ENCODE measurements around the gene PRDM16. TPM values are rescaled to one million over a fixed set of nuclear protein-coding genes. Genes with fewer than 3 reads are reported as not detected.

The PRDM16 gene
- total and polyA plus RNA-seq, 2 of the 4 experiments (the other 2 are of a cell fraction): 0.02 TPM; not detected in 1

DNA sequence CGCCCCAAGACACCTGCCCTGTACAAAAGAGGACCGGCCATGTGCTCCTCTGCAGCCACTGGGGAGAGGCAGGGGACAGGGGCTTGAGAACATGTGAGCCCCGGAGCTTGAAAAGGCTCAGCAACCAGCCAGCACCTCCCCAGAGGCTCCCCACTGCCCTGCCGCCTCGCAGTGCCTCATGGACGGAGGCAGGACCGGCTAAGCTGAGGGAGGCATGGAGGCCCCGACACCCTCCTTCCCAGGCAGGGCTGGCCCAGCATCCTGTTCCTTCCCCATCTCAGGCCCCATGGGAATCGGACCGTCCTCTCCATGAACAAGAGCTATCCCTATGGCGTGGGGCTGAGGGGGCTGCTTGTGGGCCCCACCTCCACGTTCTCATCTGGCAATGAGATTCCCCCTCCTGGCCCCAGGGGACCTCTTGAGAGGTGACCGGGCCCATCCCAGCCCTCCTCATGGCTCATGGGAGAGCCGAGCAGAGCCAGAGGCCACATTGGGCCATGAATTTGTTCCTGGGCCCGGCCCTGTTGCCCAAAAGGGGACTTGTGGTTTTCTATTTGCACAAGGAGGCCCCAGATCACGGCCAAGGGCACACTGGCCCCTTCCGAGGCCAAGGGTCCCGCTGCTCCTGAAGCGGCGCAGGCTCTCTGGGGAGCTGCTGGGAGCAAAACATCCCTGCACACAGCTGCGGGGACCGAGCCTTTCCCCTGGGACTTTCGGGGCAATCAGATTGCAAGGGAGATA, 320.3 kb downstream of the PRDM16 start:
- Histone ChIP-seq H2AFZ (replicated peaks; ENCODE audit: low read length, poor library complexity) (no peak overlapping the region), H4K91ac (ENCODE audit: insufficient read depth, low read depth, low read length) (no peak overlapping the region), H3K27ac (ENCODE audit: insufficient read depth, low read length) (no peak overlapping the region), H4K8ac (ENCODE audit: low read depth in 2 of 2, low read length in 2 of 2) (no peak overlapping the region), H2BK20ac (ENCODE audit: low read depth, low read length) (no peak overlapping the region), H3K14ac (replicated peaks; ENCODE audit: low read depth, low read length) (no peak overlapping the region), H3K4me1 (ENCODE audit: control insufficient read depth, insufficient read depth, low read length) (peaks cover 5% of the 10 kb centered on the region; the same call in 1 of the 2 replicates), H2BK15ac (ENCODE audit: low read depth, low read length) (no peak overlapping the region), H3K9me3 (ENCODE audit: control insufficient read depth, insufficient read depth, low read length) (no peaks in the 10 kb centered on the region), H2AK5ac (ENCODE audit: low read depth, low read length) (no peak overlapping the region), H2AK9ac (replicated peaks; ENCODE audit: low read depth, low read length, poor library complexity) (no peak overlapping the region), H3K4me3 (ENCODE audit: insufficient read depth, low read depth, low read length) (no peak overlapping the region), H3K23ac (ENCODE audit: low read depth, low read length) (no peak overlapping the region), H3K18ac (ENCODE audit: low read depth, low read length) (no peak overlapping the region), H3K56ac (ENCODE audit: extremely low read depth, insufficient read depth, low read length) (no peak overlapping the region), H4K5ac (ENCODE audit: low read depth, low read length) (no peak overlapping the region), H3K4ac (ENCODE audit: low read depth, low read length) (no peak overlapping the region), H3K36me3 (ENCODE audit: control insufficient read depth, insufficient read depth, low read length) (no peaks in the 10 kb centered on the region), H3K4me2 (ENCODE audit: low read depth, low read length) (no peak overlapping the region), H3K79me1 (ENCODE audit: low read depth in 1 of 2, low read length in 2 of 2) (no peaks in the 10 kb centered on the region), H2BK120ac (ENCODE audit: low read depth, low read length) (no peak overlapping the region), H3K9ac (ENCODE audit: low read depth, low read length) (no peak overlapping the region), H2BK5ac (ENCODE audit: low read depth, low read length, poor library complexity, severe bottlenecking) (no peak overlapping the region), H4K20me1 (ENCODE audit: insufficient read depth, low read length) (no peaks in the 10 kb centered on the region), H3K27me3 (ENCODE audit: control insufficient read depth, insufficient read depth, low read length) (peaks cover 49% of the 10 kb centered on the region), H3K9me1 (ENCODE audit: insufficient read depth, low read length) (no peaks in the 10 kb centered on the region)
- ChIA-PET POLR2A (ENCODE audit: unreplicated experiment) (no interaction called here), CTCF (no interaction called here)
- 62% methylated on average over 8 of the region's 23 CpGs; no CpG with 5 or more reads in 1 of the 2 experiments for WGBS, 2 experiments (ENCODE audit: extremely low coverage in 2 of 2, insufficient read length in 1 of 2)
- intact Hi-C loops (cut with micrococcal nuclease): no loop called here
- dilution Hi-C loops (cut with HindIII; ENCODE audit: low sequenced_read_pairs, unreplicated experiment): no loop called here
- ATAC-seq (ENCODE audit: low read depth) (no peak), DNase-seq (no peak)
- BruUV-seq (replicated peaks): no TSS peak
- no peak for TF ChIP-seq BHLHE40 (IDR thresholded peaks at IDR 0.05; ENCODE audit: low read depth, low read length)
- TF ChIP-seq FOS (IDR thresholded peaks at IDR 0.05; ENCODE audit: low read depth, low read length): no peak
- TF ChIP-seq POLR2A (IDR thresholded peaks at IDR 0.05; ENCODE audit: low read depth, low read length): no peak
- TF ChIP-seq, protein P1, sequence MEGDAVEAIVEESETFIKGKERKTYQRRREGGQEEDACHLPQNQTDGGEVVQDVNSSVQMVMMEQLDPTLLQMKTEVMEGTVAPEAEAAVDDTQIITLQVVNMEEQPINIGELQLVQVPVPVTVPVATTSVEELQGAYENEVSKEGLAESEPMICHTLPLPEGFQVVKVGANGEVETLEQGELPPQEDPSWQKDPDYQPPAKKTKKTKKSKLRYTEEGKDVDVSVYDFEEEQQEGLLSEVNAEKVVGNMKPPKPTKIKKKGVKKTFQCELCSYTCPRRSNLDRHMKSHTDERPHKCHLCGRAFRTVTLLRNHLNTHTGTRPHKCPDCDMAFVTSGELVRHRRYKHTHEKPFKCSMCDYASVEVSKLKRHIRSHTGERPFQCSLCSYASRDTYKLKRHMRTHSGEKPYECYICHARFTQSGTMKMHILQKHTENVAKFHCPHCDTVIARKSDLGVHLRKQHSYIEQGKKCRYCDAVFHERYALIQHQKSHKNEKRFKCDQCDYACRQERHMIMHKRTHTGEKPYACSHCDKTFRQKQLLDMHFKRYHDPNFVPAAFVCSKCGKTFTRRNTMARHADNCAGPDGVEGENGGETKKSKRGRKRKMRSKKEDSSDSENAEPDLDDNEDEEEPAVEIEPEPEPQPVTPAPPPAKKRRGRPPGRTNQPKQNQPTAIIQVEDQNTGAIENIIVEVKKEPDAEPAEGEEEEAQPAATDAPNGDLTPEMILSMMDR (conservative IDR thresholded peaks at IDR 0.05; ENCODE audit: low read depth, low read length): no peak
- TF ChIP-seq, protein P2, sequence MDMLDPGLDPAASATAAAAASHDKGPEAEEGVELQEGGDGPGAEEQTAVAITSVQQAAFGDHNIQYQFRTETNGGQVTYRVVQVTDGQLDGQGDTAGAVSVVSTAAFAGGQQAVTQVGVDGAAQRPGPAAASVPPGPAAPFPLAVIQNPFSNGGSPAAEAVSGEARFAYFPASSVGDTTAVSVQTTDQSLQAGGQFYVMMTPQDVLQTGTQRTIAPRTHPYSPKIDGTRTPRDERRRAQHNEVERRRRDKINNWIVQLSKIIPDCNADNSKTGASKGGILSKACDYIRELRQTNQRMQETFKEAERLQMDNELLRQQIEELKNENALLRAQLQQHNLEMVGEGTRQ (IDR thresholded peaks at IDR 0.05; ENCODE audit: low read depth, low read length): no peak
- no peak for TF ChIP-seq RCOR1 (IDR thresholded peaks at IDR 0.05; ENCODE audit: insufficient replicate concordance, low read length)
- no peak for TF ChIP-seq MXI1 (IDR thresholded peaks at IDR 0.05; ENCODE audit: borderline replicate concordance, low read depth, low read length)
- TF ChIP-seq CEBPB (IDR thresholded peaks at IDR 0.05; ENCODE audit: low read depth, low read length): no peak
- TF ChIP-seq RAD21 (IDR thresholded peaks at IDR 0.05; ENCODE audit: low read length): no peak
- TF ChIP-seq SMC3 (IDR thresholded peaks at IDR 0.05; ENCODE audit: low read depth, low read length): no peak
- TF ChIP-seq NFE2L2 (IDR thresholded peaks at IDR 0.05; ENCODE audit: low read depth, low read length): no peak
- TF ChIP-seq MAFK (IDR thresholded peaks at IDR 0.05; ENCODE audit: low read depth, low read length): no peak
- no peak for TF ChIP-seq CHD1 (IDR thresholded peaks at IDR 0.05; ENCODE audit: low read depth, low read length)
- TF ChIP-seq RFX5 (IDR thresholded peaks at IDR 0.05; ENCODE audit: low read depth, low read length): no peak
- TF ChIP-seq, protein P3, sequence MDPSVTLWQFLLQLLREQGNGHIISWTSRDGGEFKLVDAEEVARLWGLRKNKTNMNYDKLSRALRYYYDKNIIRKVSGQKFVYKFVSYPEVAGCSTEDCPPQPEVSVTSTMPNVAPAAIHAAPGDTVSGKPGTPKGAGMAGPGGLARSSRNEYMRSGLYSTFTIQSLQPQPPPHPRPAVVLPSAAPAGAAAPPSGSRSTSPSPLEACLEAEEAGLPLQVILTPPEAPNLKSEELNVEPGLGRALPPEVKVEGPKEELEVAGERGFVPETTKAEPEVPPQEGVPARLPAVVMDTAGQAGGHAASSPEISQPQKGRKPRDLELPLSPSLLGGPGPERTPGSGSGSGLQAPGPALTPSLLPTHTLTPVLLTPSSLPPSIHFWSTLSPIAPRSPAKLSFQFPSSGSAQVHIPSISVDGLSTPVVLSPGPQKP (IDR thresholded peaks at IDR 0.05; ENCODE audit: borderline replicate concordance, low read depth, low read length): no peak
- TF ChIP-seq MAZ (IDR thresholded peaks at IDR 0.05; ENCODE audit: borderline replicate concordance, low read depth, low read length): no peak
- in situ Hi-C loops (cut with MboI; ENCODE audit: low sequenced_read_pairs): no loop called here
